Esophagus muscularis mucosa (tissue), 4 donors: ENCODE results near the gene XRN2.

Source experiments
- CTCF ChIP-seq, 3 experiments: fragments of 200-600 bp in 2 of 3; fragments of 450-650 bp in 1 of 3; sonication (generic) in 2 of 3; IDR thresholded peaks; one replicate each; pipeline ENCODE4 v1.5.1; 2017 to 2019; ENCODE audit warnings: antibody characterized with exemption in 3 of 3, mild to moderate bottlenecking in 2 of 3, moderate library complexity in 1 of 3
- EP300 ChIP-seq: sonication (generic); formaldehyde crosslinking; IDR thresholded peaks from one replicate; pipeline ENCODE4 v1.6.1; 2017; ENCODE audit warnings: antibody characterized with exemption
- POLR2A ChIP-seq: fragments of 450-650 bp; IDR thresholded peaks from one replicate; pipeline ENCODE4 v1.6.1; 2017; ENCODE audit warnings: antibody characterized with exemption, moderate library complexity, mild to moderate bottlenecking, low read depth
- POLR2AphosphoS5 ChIP-seq, 2 donors: sonication (generic); formaldehyde crosslinking; IDR thresholded peaks; one replicate each; pipeline ENCODE4 v1.6.1; 2017; ENCODE audit warnings: antibody characterized with exemption in 2 of 2

GRCh38 chr20:21344961-21345360 is 41.8 kb downstream of the XRN2 start:
- TF ChIP-seq EP300 (no peak), CTCF (IDR thresholded peaks at IDR 0.05) (no peak), POLR2A (no peak), POLR2AphosphoS5 (IDR thresholded peaks at IDR 0.05) (no peak)
